Memory B cell (primary cell): ENCODE measurements around the gene AKT1S1.

Experiments used
- ATAC-seq: fragments of 150-1000 bp; cut with Tn5 transposase; 2 replicates; pipeline ENCODE4 v1.10.0; 2021; ENCODE audit warnings: low read depth, mild to moderate bottlenecking, moderate library complexity
- DNase-seq, 2 donors: peaks; one replicate each; pipeline ENCODE4 v3.0.0; 2022; ENCODE audit warnings: low spot score in 2 of 2
- H3K27ac Mint-ChIP-seq: one replicate; pipeline ENCODE4 v1.8.0; 2022; ENCODE audit warnings: mild to moderate bottlenecking, moderate library complexity, mixed read lengths
- H3K27me3 Mint-ChIP-seq: one replicate; pipeline ENCODE4 v1.8.0; 2022; ENCODE audit warnings: mixed read lengths
- H3K36me3 Mint-ChIP-seq: one replicate; pipeline ENCODE4 v1.8.0; 2022; ENCODE audit warnings: mild to moderate bottlenecking, mixed read lengths
- H3K4me1 Mint-ChIP-seq: one replicate; pipeline ENCODE4 v1.8.0; 2022; ENCODE audit warnings: mixed read lengths
- H3K4me3 Mint-ChIP-seq: one replicate; pipeline ENCODE4 v1.8.0; 2022; ENCODE audit warnings: mild to moderate bottlenecking, moderate library complexity, mixed read lengths
- H3K9me3 Mint-ChIP-seq: one replicate; pipeline ENCODE4 v1.8.0; 2022; ENCODE audit warnings: mixed read lengths

Gene AKT1S1

GRCh38 chr19:49851456-49852259 is 25.5 kb downstream of the AKT1S1 start:
- H3K4me3 Mint-ChIP-seq: peak overlapping the region; percentile 81
- no peaks in the 10 kb centered on the region for H3K27me3 Mint-ChIP-seq

GRCh38 chr19:49850487-49851342 is 26.4 kb downstream of the AKT1S1 start, which contains the start of gene PTOV1:
Gene PTOV1 (plus strand): TSS chr19:49851159.
- peak within 1 kb of the TSS; percentile 90 for H3K4me3 Mint-ChIP-seq
- H3K36me3 Mint-ChIP-seq: peaks cover 3% of the 10 kb centered on the region
- peaks cover 6% of the 10 kb centered on the region for H3K9me3 Mint-ChIP-seq
- ATAC-seq (peak; percentile 86), DNase-seq (peak; percentile 91 to 98)
- H3K27me3 Mint-ChIP-seq: no peaks in the 10 kb centered on the region
- H3K4me1 Mint-ChIP-seq: peaks cover 25% of the 10 kb centered on the region
- H3K27ac Mint-ChIP-seq: peak within 1 kb of the TSS; percentile 97

More at GRCh38 chr19:49851456-49852259, 25.5 kb downstream of the AKT1S1 start:
- H3K27ac Mint-ChIP-seq: peak overlapping the region; percentile 97
- H3K36me3 Mint-ChIP-seq: peaks cover 4% of the 10 kb centered on the region
- peak; percentile 14 for ATAC-seq
- peaks cover 25% of the 10 kb centered on the region for H3K4me1 Mint-ChIP-seq
- H3K9me3 Mint-ChIP-seq: peaks cover 6% of the 10 kb centered on the region
- no peak for DNase-seq

- H3K36me3 Mint-ChIP-seq: peaks cover 3% of the 10 kb centered on the region
- DNase-seq (no peak), ATAC-seq (no peak)
- H3K4me3 Mint-ChIP-seq: peak overlapping the region; percentile 90
- H3K9me3 Mint-ChIP-seq: peaks cover 6% of the 10 kb centered on the region
- peak overlapping the region; percentile 97 for H3K27ac Mint-ChIP-seq
- H3K27me3 Mint-ChIP-seq: no peaks in the 10 kb centered on the region
- peaks cover 25% of the 10 kb centered on the region for H3K4me1 Mint-ChIP-seq
These were observed 27.0 kb downstream of the AKT1S1 start for GRCh38 chr19:49850221-49850486.

GRCh38 chr19:49849433-49850220 is 27.5 kb downstream of the AKT1S1 start:
- H3K4me1 Mint-ChIP-seq: peaks cover 25% of the 10 kb centered on the region
- ATAC-seq: no peak
- H3K36me3 Mint-ChIP-seq: peaks cover 3% of the 10 kb centered on the region
- no peaks in the 10 kb centered on the region for H3K27me3 Mint-ChIP-seq
- peak overlapping the region; percentile 90 for H3K4me3 Mint-ChIP-seq
- H3K9me3 Mint-ChIP-seq: peaks cover 6% of the 10 kb centered on the region
- peak overlapping the region; percentile 97 for H3K27ac Mint-ChIP-seq
- no peak for DNase-seq

DNA sequence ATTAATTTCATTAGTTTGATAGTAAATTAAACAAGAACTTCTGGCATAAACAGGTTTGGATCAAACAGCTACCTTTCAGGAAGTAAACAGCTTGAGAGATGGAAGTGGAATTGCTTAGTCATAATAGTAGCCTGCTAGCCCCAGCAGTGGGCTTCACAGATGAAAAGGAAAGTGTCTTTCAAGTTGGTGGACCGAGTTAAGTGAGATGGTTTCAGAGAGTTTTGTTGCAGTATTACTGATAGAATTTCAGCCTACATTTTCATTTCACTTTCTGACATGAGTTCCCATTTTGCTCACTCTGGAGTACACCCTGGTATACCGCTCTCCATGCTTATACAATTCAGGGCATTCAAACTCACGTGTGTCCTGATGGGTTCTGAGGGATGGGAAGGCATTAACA is 28.2 kb downstream of the AKT1S1 start:
- Mint-ChIP-seq H3K27ac (no peak overlapping the region), H3K27me3 (no peaks in the 10 kb centered on the region), H3K9me3 (peaks cover 6% of the 10 kb centered on the region), H3K4me1 (peaks cover 27% of the 10 kb centered on the region), H3K36me3 (peaks cover 3% of the 10 kb centered on the region), H3K4me3 (peak overlapping the region; percentile 46)
- ATAC-seq: no peak
- DNase-seq: no peak

- no peak overlapping the region for H3K27ac Mint-ChIP-seq
- peaks cover 26% of the 10 kb centered on the region for H3K4me1 Mint-ChIP-seq
These were observed 29.1 kb downstream of the AKT1S1 start for GRCh38 chr19:49847731-49848696.

DNA sequence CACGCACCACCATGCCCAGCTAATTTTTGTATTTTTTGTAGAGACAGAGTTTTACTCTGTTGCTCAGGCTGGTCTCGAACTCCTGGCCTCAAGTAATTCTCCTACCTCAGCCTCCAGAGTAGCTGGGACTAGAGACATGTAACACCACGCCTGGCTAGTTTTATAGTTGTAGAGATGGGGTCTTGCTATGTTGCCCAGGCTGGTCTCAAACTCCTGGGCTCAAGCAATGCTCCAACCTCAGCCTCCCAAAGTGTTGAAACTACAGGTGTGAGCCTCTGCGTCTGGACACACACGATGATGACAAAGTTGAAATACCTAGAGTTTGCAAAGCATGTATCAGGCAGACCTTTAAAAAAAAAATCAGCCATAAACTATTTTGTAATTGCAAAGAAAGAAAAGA is 30.7 kb downstream of the AKT1S1 start:
- DNase-seq (no peak), ATAC-seq (no peak)
- Mint-ChIP-seq H3K27me3 (no peaks in the 10 kb centered on the region), H3K9me3 (peaks cover 6% of the 10 kb centered on the region), H3K4me3 (no peak overlapping the region), H3K4me1 (peaks cover 21% of the 10 kb centered on the region), H3K27ac (no peak overlapping the region), H3K36me3 (peaks cover 3% of the 10 kb centered on the region)

More at GRCh38 chr19:49847731-49848696, 29.1 kb downstream of the AKT1S1 start:
- Mint-ChIP-seq H3K4me3 (no peak overlapping the region), H3K9me3 (peaks cover 6% of the 10 kb centered on the region), H3K36me3 (peaks cover 3% of the 10 kb centered on the region), H3K27me3 (no peaks in the 10 kb centered on the region)
- DNase-seq: no peak
- ATAC-seq: no peak

- peaks cover 23% of the 10 kb centered on the region for H3K4me1 Mint-ChIP-seq
- no peaks in the 10 kb centered on the region for H3K27me3 Mint-ChIP-seq
- H3K36me3 Mint-ChIP-seq: peaks cover 6% of the 10 kb centered on the region
- DNase-seq (no peak), ATAC-seq (no peak)
- H3K27ac Mint-ChIP-seq: no peak overlapping the region
- no peak overlapping the region for H3K4me3 Mint-ChIP-seq
- H3K9me3 Mint-ChIP-seq: peaks cover 6% of the 10 kb centered on the region
These were observed 31.7 kb downstream of the AKT1S1 start for GRCh38 chr19:49845414-49845813.

GRCh38 chr19:49844138-49845095 is 32.7 kb downstream of the AKT1S1 start:
- no peak for DNase-seq
- H3K27ac Mint-ChIP-seq: peak overlapping the region; percentile 86
- H3K4me3 Mint-ChIP-seq: peak overlapping the region; percentile 79
- H3K36me3 Mint-ChIP-seq: peaks cover 8% of the 10 kb centered on the region
- no peaks in the 10 kb centered on the region for H3K27me3 Mint-ChIP-seq
- H3K9me3 Mint-ChIP-seq: peaks cover 6% of the 10 kb centered on the region
- no peak for ATAC-seq
- H3K4me1 Mint-ChIP-seq: peaks cover 16% of the 10 kb centered on the region

DNA sequence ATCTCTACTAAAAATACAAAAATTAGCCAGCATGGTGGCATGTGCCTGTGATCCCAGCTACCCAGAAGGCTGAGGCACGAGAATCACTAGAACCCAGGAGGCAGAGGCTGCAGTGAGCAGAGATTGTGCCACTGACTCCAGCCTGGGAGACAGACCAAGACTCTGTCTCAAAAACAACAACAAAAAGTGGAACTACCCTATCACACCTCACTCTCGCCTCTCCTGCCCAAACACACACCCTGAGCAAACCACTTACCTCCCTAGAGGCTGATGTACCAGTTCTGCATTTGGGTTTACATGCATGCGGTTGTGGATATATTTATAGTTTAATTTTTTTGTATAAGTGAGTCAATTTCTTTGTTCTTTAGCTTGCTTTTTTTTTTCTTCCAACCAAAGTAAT is 33.9 kb downstream of the AKT1S1 start:
- ATAC-seq (peak; percentile 99), DNase-seq (peak in 1 of 2 donors; percentile 71)
- H3K4me1 Mint-ChIP-seq: peaks cover 11% of the 10 kb centered on the region
- H3K4me3 Mint-ChIP-seq: peak overlapping the region; percentile 60
- no peaks in the 10 kb centered on the region for H3K9me3 Mint-ChIP-seq
- H3K27me3 Mint-ChIP-seq: no peaks in the 10 kb centered on the region
- H3K27ac Mint-ChIP-seq: peak overlapping the region; percentile 86
- H3K36me3 Mint-ChIP-seq: peaks cover 16% of the 10 kb centered on the region

GRCh38 chr19:49840736-49841249 is 36.4 kb downstream of the AKT1S1 start:
- Mint-ChIP-seq H3K4me1 (peaks cover 9% of the 10 kb centered on the region), H3K9me3 (no peaks in the 10 kb centered on the region), H3K27ac (peak overlapping the region; percentile 86), H3K36me3 (peaks cover 29% of the 10 kb centered on the region), H3K4me3 (no peak overlapping the region), H3K27me3 (no peaks in the 10 kb centered on the region)
- no peak for ATAC-seq
- DNase-seq: no peak

DNA sequence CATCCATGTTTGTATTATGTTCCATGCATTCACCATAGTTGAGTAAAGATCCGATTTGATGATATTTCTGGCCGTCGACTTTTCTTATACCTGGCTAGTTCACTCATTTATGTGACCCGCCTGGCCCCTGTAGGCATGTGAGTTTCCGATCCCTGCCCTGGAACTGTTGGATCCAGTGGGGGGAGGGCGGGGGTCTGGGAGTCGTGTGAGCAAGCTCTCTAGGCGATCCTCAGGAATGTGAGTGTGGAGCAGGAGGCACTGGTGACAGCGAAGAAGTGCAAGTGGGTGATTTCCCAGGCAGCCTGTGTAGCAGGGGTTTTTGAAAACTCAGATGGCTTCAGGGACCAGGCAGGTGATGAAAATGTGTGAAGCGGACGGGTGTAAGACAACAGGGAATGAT is 36.8 kb downstream of the AKT1S1 start:
- H3K27me3 Mint-ChIP-seq: no peaks in the 10 kb centered on the region
- no peak for ATAC-seq
- DNase-seq: no peak
- H3K9me3 Mint-ChIP-seq: no peaks in the 10 kb centered on the region
- peaks cover 29% of the 10 kb centered on the region for H3K36me3 Mint-ChIP-seq
- no peak overlapping the region for H3K27ac Mint-ChIP-seq
- H3K4me1 Mint-ChIP-seq: peaks cover 9% of the 10 kb centered on the region
- H3K4me3 Mint-ChIP-seq: no peak overlapping the region
